ENCODE measurements around the gene ZFAND3. TPM values are rescaled to one million over a fixed set of nuclear protein-coding genes. Genes with fewer than 3 reads are reported as not detected.

Gene ZFAND3
- total RNA-seq, 4 donors from 2014 or later = 37.3 to 70.1 (median 55.2) TPM

DNA sequence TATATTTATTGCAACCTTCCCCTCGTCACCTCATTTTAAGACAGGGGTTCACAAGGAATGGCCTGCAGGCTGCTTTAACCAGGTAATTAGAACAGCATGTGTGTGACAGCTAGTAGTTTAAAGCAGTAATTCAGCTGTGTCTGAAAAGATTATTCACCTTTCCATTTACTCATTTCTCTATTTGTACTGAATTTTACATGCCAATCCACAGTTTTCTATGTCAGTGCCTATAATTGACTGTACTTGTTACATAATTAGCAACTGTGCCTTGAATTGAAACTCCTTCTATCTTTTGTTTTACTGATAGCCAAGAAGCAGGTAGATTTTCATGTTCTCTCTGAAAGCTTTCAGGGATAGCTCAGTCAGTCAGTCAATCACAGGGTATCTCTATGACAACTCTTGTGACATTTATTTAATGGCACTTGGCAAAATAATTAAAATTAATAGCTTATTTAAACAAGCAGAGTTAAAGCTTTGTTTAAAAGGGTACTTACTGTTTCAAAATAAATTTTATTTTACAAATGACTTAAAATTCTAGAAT, 214.0 kb downstream of the ZFAND3 start:
- no peak overlapping the region for H3K4me3 ChIP-seq
- intact Hi-C loops (cut with DNase I) = loop anchor here (10.0 kb wide), 1 partner anchor 461 kb away; no protein-coding TSS in a partner anchor
- no peak for TF ChIP-seq POLR2A (IDR thresholded peaks at IDR 0.05; ENCODE audit: low read depth)
- TF ChIP-seq POLR2AphosphoS5 (IDR thresholded peaks at IDR 0.05) = no peak
- TF ChIP-seq EP300 (IDR thresholded peaks at IDR 0.05) = no peak
- no peak for TF ChIP-seq CTCF (IDR thresholded peaks at IDR 0.05)
- H3K27ac ChIP-seq (replicated peaks in 1 of 4) = no peak overlapping the region
- no peaks in the 10 kb centered on the region for H3K9me3 ChIP-seq
- peaks cover 23 to 60% (median 52%) of the 10 kb centered on the region in 4 donors for H3K4me1 ChIP-seq
- H3K36me3 ChIP-seq = no peaks in the 10 kb centered on the region
- DNase-seq (ENCODE audit: extremely low spot score) = no peak
- 89% methylated on average over 1 of the region's 1 CpG for WGBS
- no peaks in the 10 kb centered on the region for H3K27me3 ChIP-seq

GRCh38 chr6:38034274-38034914, 214.9 kb downstream of the ZFAND3 start:
- H3K27me3 ChIP-seq = no peaks in the 10 kb centered on the region
- H3K9me3 ChIP-seq = no peaks in the 10 kb centered on the region
- no peak overlapping the region for H3K27ac ChIP-seq (replicated peaks in 1 of 4)
- intact Hi-C loops (cut with DNase I) = loop anchor here (10.0 kb wide), 1 partner anchor 460 kb away; no protein-coding TSS in a partner anchor
- 86% methylated on average over 1 of the region's 1 CpG for WGBS
- no peak overlapping the region for H3K4me3 ChIP-seq
- H3K4me1 ChIP-seq = peaks cover 23 to 56% (median 44%) of the 10 kb centered on the region in 4 donors
- no peaks in the 10 kb centered on the region for H3K36me3 ChIP-seq
- no peak for DNase-seq (ENCODE audit: extremely low spot score)
- TF ChIP-seq POLR2AphosphoS5 (IDR thresholded peaks at IDR 0.05) (no peak), CTCF (IDR thresholded peaks at IDR 0.05) (peak; percentile 33 to 48 (median 38))

- Histone ChIP-seq H3K36me3 (no peaks in the 10 kb centered on the region), H3K4me1 (peaks cover 23 to 56% (median 41%) of the 10 kb centered on the region in 4 donors), H3K27me3 (no peaks in the 10 kb centered on the region), H3K9me3 (no peaks in the 10 kb centered on the region), H3K4me3 (no peak overlapping the region), H3K27ac (replicated peaks in 1 of 4) (no peak overlapping the region)
- no peak for DNase-seq (ENCODE audit: extremely low spot score)
- no peak for TF ChIP-seq POLR2AphosphoS5 (IDR thresholded peaks at IDR 0.05)
- TF ChIP-seq CTCF (IDR thresholded peaks at IDR 0.05) = no peak
- no peak for TF ChIP-seq EP300 (IDR thresholded peaks at IDR 0.05)
- TF ChIP-seq POLR2A (IDR thresholded peaks at IDR 0.05; ENCODE audit: low read depth) = no peak
- 92% methylated on average over 1 of the region's 1 CpG for WGBS
- intact Hi-C loops (cut with DNase I) = loop anchor here (10.0 kb wide), 1 partner anchor 459 kb away; no protein-coding TSS in a partner anchor
These were observed 216.0 kb downstream of the ZFAND3 start for GRCh38 chr6:38035478-38035877.

- WGBS = 88% methylated on average over 2 of the region's 2 CpGs
- no peak overlapping the region for H3K27ac ChIP-seq (replicated peaks in 1 of 4)
- no peaks in the 10 kb centered on the region for H3K9me3 ChIP-seq
- DNase-seq (ENCODE audit: extremely low spot score) = no peak
- H3K27me3 ChIP-seq = no peaks in the 10 kb centered on the region
- intact Hi-C loops (cut with DNase I) = loop anchor here (10.0 kb wide), 1 partner anchor 455 kb away; no protein-coding TSS in a partner anchor
- TF ChIP-seq EP300 (IDR thresholded peaks at IDR 0.05) = no peak
- TF ChIP-seq POLR2AphosphoS5 (IDR thresholded peaks at IDR 0.05) = no peak
- no peak for TF ChIP-seq CTCF (IDR thresholded peaks at IDR 0.05)
- TF ChIP-seq POLR2A (IDR thresholded peaks at IDR 0.05; ENCODE audit: low read depth) = no peak
- H3K36me3 ChIP-seq = no peaks in the 10 kb centered on the region
- no peak overlapping the region for H3K4me3 ChIP-seq
- H3K4me1 ChIP-seq = peaks cover 8 to 31% (median 25%) of the 10 kb centered on the region in 4 donors
These were observed 220.0 kb downstream of the ZFAND3 start for GRCh38 chr6:38039502-38039901.
